ENCODE results near the gene NAV1. TPM values are rescaled to one million over a fixed set of nuclear protein-coding genes. Genes with fewer than 3 reads are reported as not detected.
A peak's percentile ranks its signal among the peaks of the same experiment; 100 is the strongest.

Gene NAV1
- total and polyA plus RNA-seq, 2 donors (not counting 3 experiments of a cell fraction or from before 2014, with no cell fraction given), result 19.9 to 138 TPM

- Histone ChIP-seq H3K36me3 (ENCODE audit: control insufficient read depth in 2 of 2, extremely low read depth in 1 of 2, insufficient read depth in 2 of 2, low read length in 2 of 2) (peaks cover 6 to 14% of the 10 kb centered on the region in 2 experiments), H3K4me3 (replicated peaks in 1 of 3; ENCODE audit: insufficient read depth in 1 of 3, low read depth in 1 of 3, low read length in 3 of 3) (no peak overlapping the region), H3K9me1 (replicated peaks; ENCODE audit: control insufficient read depth, extremely low read depth, insufficient read depth, low read length) (no peaks in the 10 kb centered on the region), H3K79me2 (ENCODE audit: control insufficient read depth, insufficient read depth, low read length) (peaks cover 44% of the 10 kb centered on the region), H3K9ac (replicated peaks; ENCODE audit: extremely low read depth, insufficient read depth, low read length) (no peak overlapping the region), H3K27ac (ENCODE audit: insufficient read depth, low read depth, low read length) (peak overlapping the region; percentile 90), H4K20me1 (replicated peaks; ENCODE audit: control insufficient read depth, extremely low read depth, insufficient read depth, low read length) (no peaks in the 10 kb centered on the region), H3K4me1 (ENCODE audit: control insufficient read depth, extremely low read depth, insufficient read depth, low read length) (peaks cover 89% of the 10 kb centered on the region), H3K9me3 (replicated peaks; ENCODE audit: control insufficient read depth, insufficient read depth, low read length) (no peaks in the 10 kb centered on the region), H3K4me2 (ENCODE audit: insufficient read depth, low read length) (peak overlapping the region; percentile 68), H2AFZ (ENCODE audit: low read depth, low read length) (no peak overlapping the region), H3K27me3 (ENCODE audit: control insufficient read depth in 2 of 2, insufficient read depth in 2 of 2, low read length in 2 of 2) (no peaks in the 10 kb centered on the region)
- no TSS peak for BruUV-seq (replicated peaks)
- intact Hi-C loops (cut with micrococcal nuclease), result no loop called here
- POLR2A ChIA-PET, result interaction anchor here (1.6 to 7.3 kb wide), 2 partner anchors 14 to 22 kb away, joined by 4 to 124 read pairs; partner anchors contain the start of gene CSRP1
- DNase-seq (ENCODE audit: low read depth, low spot score) (peak; percentile 57), FAIRE-seq (peak; percentile 92)
- CTCF ChIA-PET, result interaction anchor here (0.9 to 28.3 kb wide), 8 partner anchors 8 to 55 kb away, joined by 3 to 1317 read pairs (median 4); partner anchors contain the start of gene CSRP1
- dilution Hi-C loops (cut with MboI; ENCODE audit: extremely low pct_ligation_motif_present, low sequenced_read_pairs), result no loop called here
- TF ChIP-seq POLR2A (IDR thresholded peaks at IDR 0.05; ENCODE audit: low read depth, low read length) (peak; percentile 74), JUN (IDR thresholded peaks at IDR 0.05; ENCODE audit: borderline replicate concordance, insufficient read depth, insufficient read length, low read depth) (peak; percentile 19), FOS (IDR thresholded peaks at IDR 0.05; ENCODE audit: borderline replicate concordance, insufficient read depth, low read length) (peak; percentile 61), MYC (IDR thresholded peaks at IDR 0.05; ENCODE audit: low read depth, low read length) (no peak), GATA2 (IDR thresholded peaks at IDR 0.05; ENCODE audit: insufficient read depth, insufficient read length, low read depth, low read length) (peak; percentile 98), POLR2AphosphoS5 (IDR thresholded peaks at IDR 0.05; ENCODE audit: insufficient read depth, low read depth, low read length) (peak; percentile 90)
These were observed 48.2 kb upstream of the NAV1 start for GRCh38 chr1:201490708-201491131.

DNA sequence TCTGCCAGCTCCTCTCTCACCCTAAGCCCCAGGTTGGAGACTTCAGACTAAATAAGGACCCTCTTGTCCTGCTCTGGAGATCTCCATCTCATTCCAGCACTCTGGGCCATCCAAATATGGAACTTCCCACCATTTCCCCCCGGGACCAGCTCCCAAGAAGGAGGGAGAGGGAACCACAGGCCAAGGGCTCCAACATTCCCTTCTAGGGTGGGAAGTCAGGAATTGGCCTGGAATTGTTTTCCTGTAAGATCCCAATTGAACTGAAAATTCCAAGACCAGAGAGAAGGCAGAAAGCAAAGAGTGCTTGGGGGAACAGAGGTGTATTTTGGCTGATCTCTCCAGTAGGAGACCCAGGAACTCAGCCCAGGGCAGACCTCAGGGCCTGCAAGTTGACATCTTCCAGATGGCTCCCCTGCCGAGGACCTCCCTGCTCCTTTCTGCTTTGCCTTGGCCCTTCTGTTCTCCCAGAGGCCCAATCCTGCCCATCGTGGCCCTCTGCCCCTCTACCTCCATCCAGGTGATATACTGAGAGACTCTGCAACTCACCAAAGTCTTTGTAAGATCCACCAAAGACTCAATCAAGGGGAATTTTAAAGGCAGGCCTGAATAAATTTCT, 46.9 kb upstream of the NAV1 start:
- Histone ChIP-seq H3K36me3 (ENCODE audit: control insufficient read depth in 2 of 2, extremely low read depth in 1 of 2, insufficient read depth in 2 of 2, low read length in 2 of 2) (peaks cover 6 to 11% of the 10 kb centered on the region in 2 experiments), H3K4me2 (ENCODE audit: insufficient read depth, low read length) (no peak overlapping the region), H3K4me1 (ENCODE audit: control insufficient read depth, extremely low read depth, insufficient read depth, low read length) (peaks cover 87% of the 10 kb centered on the region), H3K9me1 (replicated peaks; ENCODE audit: control insufficient read depth, extremely low read depth, insufficient read depth, low read length) (no peaks in the 10 kb centered on the region), H3K27me3 (ENCODE audit: control insufficient read depth in 2 of 2, insufficient read depth in 2 of 2, low read length in 2 of 2) (no peaks in the 10 kb centered on the region), H2AFZ (ENCODE audit: low read depth, low read length) (no peak overlapping the region), H3K4me3 (replicated peaks in 1 of 3; ENCODE audit: insufficient read depth in 1 of 3, low read depth in 1 of 3, low read length in 3 of 3) (no peak overlapping the region), H3K79me2 (ENCODE audit: control insufficient read depth, insufficient read depth, low read length) (peaks cover 56% of the 10 kb centered on the region), H3K9ac (replicated peaks; ENCODE audit: extremely low read depth, insufficient read depth, low read length) (no peak overlapping the region), H3K27ac (ENCODE audit: insufficient read depth, low read depth, low read length) (peak overlapping the region; percentile 90), H4K20me1 (replicated peaks; ENCODE audit: control insufficient read depth, extremely low read depth, insufficient read depth, low read length) (no peaks in the 10 kb centered on the region), H3K9me3 (replicated peaks; ENCODE audit: control insufficient read depth, insufficient read depth, low read length) (no peaks in the 10 kb centered on the region)
- dilution Hi-C loops (cut with MboI; ENCODE audit: extremely low pct_ligation_motif_present, low sequenced_read_pairs) (no loop called here), intact Hi-C loops (cut with micrococcal nuclease) (no loop called here)
- no peak for DNase-seq (ENCODE audit: low read depth, low spot score)
- FAIRE-seq, result no peak
- TF ChIP-seq GATA2 (IDR thresholded peaks at IDR 0.05; ENCODE audit: insufficient read depth, insufficient read length, low read depth, low read length), result no peak
- no peak for TF ChIP-seq EZH2 (IDR thresholded peaks at IDR 0.05; ENCODE audit: borderline replicate concordance, low read depth, low read length, severe bottlenecking)
- TF ChIP-seq MYC (IDR thresholded peaks at IDR 0.05; ENCODE audit: low read depth, low read length), result no peak
- no peak for TF ChIP-seq POLR2A (IDR thresholded peaks at IDR 0.05; ENCODE audit: low read depth, low read length)
- no peak for TF ChIP-seq FOS (IDR thresholded peaks at IDR 0.05; ENCODE audit: borderline replicate concordance, insufficient read depth, low read length)
- TF ChIP-seq CTCF (IDR thresholded peaks at IDR 0.05; ENCODE audit: extremely low read depth in 1 of 2, insufficient read depth in 1 of 2, low read depth in 1 of 2, low read length in 2 of 2), result no peak
- no peak for TF ChIP-seq POLR2AphosphoS5 (IDR thresholded peaks at IDR 0.05; ENCODE audit: insufficient read depth, low read depth, low read length)
- no peak for TF ChIP-seq JUN (IDR thresholded peaks at IDR 0.05; ENCODE audit: borderline replicate concordance, insufficient read depth, insufficient read length, low read depth)
- TF ChIP-seq, protein P1, sequence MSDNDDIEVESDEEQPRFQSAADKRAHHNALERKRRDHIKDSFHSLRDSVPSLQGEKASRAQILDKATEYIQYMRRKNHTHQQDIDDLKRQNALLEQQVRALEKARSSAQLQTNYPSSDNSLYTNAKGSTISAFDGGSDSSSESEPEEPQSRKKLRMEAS (IDR thresholded peaks at IDR 0.05; ENCODE audit: insufficient read depth, insufficient read length), result no peak
- CTCF ChIA-PET, result interaction anchor here (0.9 to 28.3 kb wide), 6 partner anchors 9 to 57 kb away, joined by 3 to 1317 read pairs (median 4); partner anchors contain the start of gene CSRP1
- POLR2A ChIA-PET, result interaction anchor here (1.6 to 7.3 kb wide), 2 partner anchors 12 to 21 kb away, joined by 4 to 124 read pairs; partner anchors contain the start of gene CSRP1
- BruUV-seq (replicated peaks), result no TSS peak
